Heart left ventricle (tissue), 13 donors: ENCODE measurements around the gene ULK4.
"Not testable (repeated sequence)": the region's sequence is repeated elsewhere in the genome, so short reads cannot be mapped to it uniquely, and the experiment has no call there.

Source experiments
- CTCF ChIP-seq, 12 donors: fragments of 200-600 bp; sonication (generic) in 4 of 12; IDR thresholded peaks; one replicate each; pipeline versions ENCODE4 v1.5.0 to v1.8.0; 2018 to 2022; ENCODE audit warnings: antibody characterized with exemption in 12 of 12, mild to moderate bottlenecking in 5 of 12
- POLR2A ChIP-seq, 2 donors: fragments of 450-650 bp; IDR thresholded peaks; one replicate each; pipeline ENCODE4 v1.6.1; 2017; ENCODE audit warnings: antibody characterized with exemption in 2 of 2, mild to moderate bottlenecking in 2 of 2, moderate library complexity in 2 of 2
- donor health status: ischemic (EF 13 %, LVEDD 7.1; RV severe dilation, severe dysfunction).
- donor health status: DM: no; HTN: yes; CAD: no.
- donor health status: DM: no; HTN: no; CAD: no.
- donor health status: ischemic (EF 25% LVEDD 6.9; RV normal size, moderate dysfunction).
- donor health status: ischemic (EF 25% LVEDD 5.7; RV mildly dilated, moderate dysfunction).
- donor health status: ischemic (EF 35%, LVEDD 5.7; RV mildly dilated, moderate dysfunction).
- donor health status: nonischemic (EF 11% LVEDD 7.7; RV severe dilation, severe dysfunction).
- donor health status: DM: yes; HTN: yes; CAD: no.
- donor health status: PGD.
- donor health status: ischemic (EF 29% LVEDD 5.4; RV normal size, mild dysfunction).
- donor health status: nonischemic (EF 23%, LVEDD 6.1; RV moderate dilation, normal function).

DNA sequence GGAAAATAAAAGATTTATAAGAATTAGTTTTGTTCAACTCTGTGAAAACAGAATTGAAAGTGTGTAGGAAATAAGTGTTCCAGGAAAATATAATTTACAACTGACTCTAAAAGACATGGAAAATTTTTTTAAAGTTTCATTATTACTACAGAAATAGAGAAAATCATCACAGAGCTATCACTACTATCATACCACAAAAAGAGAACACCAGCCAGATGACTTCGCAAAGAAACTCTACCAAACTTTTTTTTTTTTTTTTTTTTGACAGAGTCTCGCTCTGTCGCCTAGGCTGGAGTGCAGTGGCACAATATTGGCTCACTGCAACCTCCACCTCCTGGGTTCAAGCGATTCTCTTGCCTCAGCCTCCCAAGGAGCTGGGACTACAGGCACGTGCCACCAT, 405.7 kb downstream of the ULK4 start:
- not testable (repeated sequence) for TF ChIP-seq POLR2A, CTCF (IDR thresholded peaks at IDR 0.05)
